K562 (cell line): ENCODE data around the gene ZCRB1. TPM values are rescaled to one million over a fixed set of nuclear protein-coding genes. Genes with fewer than 3 reads are reported as not detected.

Experiments used
- ATAC-seq: fragments of 200-7000 bp; cut with Tn5 transposase; 3 replicates; pipeline ENCODE4 v1.9.1; 2020; ENCODE audit warnings: moderate library complexity
- BruUV-seq: library from RNA; stranded (reverse); fragments of 400-500 nt; replicated peaks from 2 replicates; lab custom pipeline; 2021; lab: Mats Ljungman, UMichigan
- CTCF ChIA-PET: fragments of 300-600 bp; formaldehyde crosslinking; extraction: SDS; loops from one replicate; lab custom pipeline; 2021; ENCODE audit warnings: low intra/inter-chr PET ratio; lab: Yijun Ruan, JAX
- POLR2A ChIA-PET: fragments of 300-600, 350-650 bp; sonication (Branson Sonifier 250); formaldehyde crosslinking; extraction: SDS; loops from one replicate; lab custom pipeline; 2021; ENCODE audit warnings: antibody characterized with exemption, inconsistent platforms; lab: Yijun Ruan, JAX
- DNase-seq, 4 experiments: peaks; one replicate each; pipeline versions ENCODE4 v3.0.0 to v3.0.0-alpha.2; 2011 to 2018; ENCODE audit warnings: low spot score in 3 of 4, mixed read lengths in 3 of 4; ENCODE audit errors: extremely low read depth in 1 of 4
- FAIRE-seq: peaks from 2 replicates; lab custom pipeline; 2011; peaks lifted over from hg19 to GRCh38; lab: Jason Lieb, UNC
- H2AFZ ChIP-seq: 2 replicates; pipeline ENCODE4 v1.6.0; 2011; ENCODE audit warnings: low read depth, low read length, control low read depth, inconsistent platforms
- H3K27ac ChIP-seq: fragments of 200-600 bp; 3 replicates; pipeline ENCODE4 v1.8.0; 2011; ENCODE audit warnings: low read depth, mild to moderate bottlenecking, control low read depth, inconsistent platforms, low read length, moderate library complexity, mixed read lengths; ENCODE audit errors: extremely low read depth
- H3K27me3 ChIP-seq, 2 experiments: fragments of 300-600 bp in 1 of 2; 2 replicates in 1 of 2; 3 replicates in 1 of 2; pipeline versions ENCODE4 v1.6.0 to v1.8.0; 2011; ENCODE audit warnings: inconsistent platforms in 2 of 2, low read length in 2 of 2, mild to moderate bottlenecking in 1 of 2, mixed read lengths in 1 of 2, moderate library complexity in 1 of 2; ENCODE audit not compliant: control insufficient read depth in 2 of 2, insufficient read depth in 2 of 2
- H3K36me3 ChIP-seq: fragments of 300-600 bp; 3 replicates; pipeline ENCODE4 v1.8.0; 2011; ENCODE audit warnings: mild to moderate bottlenecking, low read length, inconsistent platforms; ENCODE audit not compliant: control insufficient read depth, insufficient read depth
- H3K4me1 ChIP-seq, 2 experiments: fragments of 200-600 bp in 1 of 2; replicated peaks in 1 of 2; 2 replicates in 1 of 2; 3 replicates in 1 of 2; pipeline versions ENCODE4 v1.5.1 to v1.8.0; 2011; ENCODE audit warnings: inconsistent platforms in 2 of 2, low read length in 2 of 2, mild to moderate bottlenecking in 1 of 2, mixed read lengths in 1 of 2, moderate library complexity in 1 of 2; ENCODE audit not compliant: control insufficient read depth in 2 of 2, insufficient read depth in 2 of 2
- H3K4me2 ChIP-seq: 2 replicates; pipeline ENCODE4 v1.6.1; 2011; ENCODE audit warnings: low read length, control low read depth, inconsistent platforms, mixed read lengths; ENCODE audit not compliant: insufficient read depth
- H3K4me3 ChIP-seq: fragments of 200-600 bp; sonication (generic), shearing (Covaris generic); 2 replicates; pipeline ENCODE4 v1.5.1; 2016; ENCODE audit warnings: control low read depth, inconsistent platforms
- H3K79me2 ChIP-seq: fragments of 200-600 bp; 3 replicates; pipeline ENCODE4 v1.8.0; 2011; ENCODE audit warnings: low read length, inconsistent platforms; ENCODE audit not compliant: control insufficient read depth, insufficient read depth
- H3K9ac ChIP-seq, 2 experiments: 2 replicates each; pipeline versions ENCODE4 v1.6.0 to v1.6.1; 2011; ENCODE audit warnings: low read depth in 2 of 2, low read length in 2 of 2, control low read depth in 1 of 2, inconsistent platforms in 1 of 2, mild to moderate bottlenecking in 1 of 2, mixed read lengths in 1 of 2; ENCODE audit not compliant: insufficient read depth in 1 of 2
- H3K9me1 ChIP-seq: one replicate; pipeline ENCODE4 v1.6.0; 2011; ENCODE audit warnings: inconsistent platforms, mild to moderate bottlenecking, low read length, moderate library complexity; ENCODE audit not compliant: control insufficient read depth, insufficient read depth
- H3K9me3 ChIP-seq: replicated peaks from 2 replicates; pipeline ENCODE4 v1.5.1; 2011; ENCODE audit warnings: low read depth, low read length, inconsistent platforms; ENCODE audit not compliant: control insufficient read depth, insufficient read depth
- H4K20me1 ChIP-seq: replicated peaks from 2 replicates; pipeline ENCODE4 v1.6.1; 2011; ENCODE audit warnings: low read length, inconsistent platforms, mixed read lengths; ENCODE audit not compliant: control insufficient read depth, insufficient read depth
- BCOR ChIP-seq: fragments of 450-650 bp; IDR thresholded peaks from 2 replicates; pipeline ENCODE4 v1.6.1; 2016
- PYGO2 ChIP-seq: fragments of 450-650 bp; IDR thresholded peaks from 2 replicates; pipeline ENCODE4 v1.6.1; 2016; ENCODE audit warnings: mild to moderate bottlenecking, missing genetic modification characterization, moderate library complexity, missing compliant biosample characterization
- SAFB ChIP-seq: fragments of 200-400 bp; formaldehyde crosslinking; IDR thresholded peaks from 2 replicates; pipeline ENCODE4 v1.6.1; 2017; ENCODE audit warnings: low read depth, low read length, borderline replicate concordance
- STAT5B ChIP-seq: fragments of 250-450 bp; sonication (Bioruptor Pico); IDR thresholded peaks from 2 replicates; pipeline ENCODE4 v1.8.0; 2021; ENCODE audit warnings: mild to moderate bottlenecking, inconsistent platforms
- ZBTB17 ChIP-seq: fragments of 450-650 bp; formaldehyde crosslinking; IDR thresholded peaks from 2 replicates; pipeline ENCODE4 v1.4.0; 2020; ENCODE audit warnings: mild to moderate bottlenecking
- ZNF518B ChIP-seq: fragments of 250-450 bp; sonication (Bioruptor Pico); IDR thresholded peaks from 2 replicates; pipeline ENCODE4 v1.5.0; 2021; ENCODE audit warnings: mild to moderate bottlenecking, moderate library complexity
- ZNF696 ChIP-seq: fragments of 250-450 bp; sonication (Bioruptor Pico); conservative IDR thresholded peaks from 2 replicates; pipeline ENCODE4 v1.4.0; 2020; ENCODE audit warnings: mild to moderate bottlenecking, moderate library complexity
- WGBS: fragments of 100-300 bp; shearing (Covaris generic); methylation state at CpG from one replicate; pipeline ENCODE4 v1.1.6; 2016; ENCODE audit warnings: low coverage, mixed read lengths; ENCODE audit not compliant: insufficient coverage; ENCODE audit errors: missing lambda C conversion rate; 5-methylcytosine and 5-hydroxymethylcytosine counted together
- in situ Hi-C: fragments of 300-500 bp; cut with MboI; formaldehyde crosslinking; loops from 4 replicates; pipeline ENCODE4 v1.15.0; 2018; ENCODE audit warnings: inconsistent platforms, mixed read lengths
- intact Hi-C: fragments of 100-400 bp; cut with micrococcal nuclease; formaldehyde crosslinking; loops from 2 replicates; pipeline ENCODE4 v1.14.2; 2022
- polyA plus RNA-seq, 8 experiments: library from polyadenylated mRNA; depleted of rRNA in 4 of 8; stranded (reverse) in 5 of 8; unstranded in 3 of 8; fragments of >200 nt; fragmentation: Nextera tagmentation in 2 of 8; fragmentation: Illumina TruSeq in 1 of 8; extraction: Ambion mirVana in 2 of 8; extraction: Trizol in 1 of 8; gene quantifications; 2 replicates each; pipeline versions ENCODE4 v1.2.1 to v1.2.3, GENCODE V29; 2011 to 2014; ENCODE audit warnings: inconsistent platforms in 1 of 8, missing spikeins in 1 of 8
- total RNA-seq, 7 experiments: library from RNA; depleted of rRNA in 6 of 7; stranded (reverse); fragments of >200 nt in 6 of 7; fragmentation: Illumina TruSeq in 2 of 7; extraction: Trizol in 2 of 7; gene quantifications; 2 replicates each; pipeline versions ENCODE4 v1.2.1 to v1.2.3, GENCODE V29; 2011 to 2021; ENCODE audit warnings: low replicate concordance in 1 of 7
- TF ChIP-seq, protein P1 (sequence below): fragments of 450-650 bp; IDR thresholded peaks from 2 replicates; pipeline ENCODE4 v1.6.1; 2016; ENCODE audit warnings: antibody characterized with exemption

ZCRB1 gene
- total and polyA plus RNA-seq, 9 of the 15 experiments (the other 6 are each of a cell fraction or from before 2014, with no cell fraction given) = 36.0 to 102 (median 51.0) TPM

DNA sequence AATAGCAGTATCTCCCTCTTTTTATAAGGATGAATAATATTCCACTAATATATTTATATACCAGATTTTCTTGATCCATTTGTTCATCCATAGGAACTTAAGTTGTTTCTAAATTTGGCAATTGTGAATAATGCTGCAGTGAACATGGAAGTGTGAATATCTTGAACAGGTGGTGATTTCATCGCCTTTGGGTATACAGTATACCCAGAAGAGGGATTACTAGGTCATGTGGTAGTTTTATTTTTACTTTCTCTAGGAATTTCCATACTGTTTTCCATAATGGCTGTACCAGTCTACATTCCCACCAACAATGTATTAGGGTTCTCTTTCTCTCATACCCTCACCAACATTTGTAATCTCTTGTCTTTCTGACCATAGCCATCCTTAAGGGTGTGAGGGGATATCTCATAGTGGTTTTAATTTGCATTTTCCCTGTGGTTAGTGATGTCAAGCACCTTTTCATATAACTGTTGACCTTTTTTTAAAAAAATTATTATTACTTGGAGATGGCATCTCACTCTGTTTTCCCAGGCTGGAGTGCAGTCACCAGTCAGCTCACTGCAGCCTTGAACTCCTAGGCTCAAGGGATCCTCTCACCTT is 20.6 kb upstream of the ZCRB1 start:
- Histone ChIP-seq H3K27me3 (no peaks in the 10 kb centered on the region), H2AFZ (no peak overlapping the region), H3K9me3 (no peaks in the 10 kb centered on the region), H3K36me3 (peaks cover 22% of the 10 kb centered on the region; the same call in 2 of the 3 replicates), H3K79me2 (peaks cover 67% of the 10 kb centered on the region), H3K27ac (no peak overlapping the region), H3K9me1 (no peaks in the 10 kb centered on the region), H3K4me2 (no peak overlapping the region), H3K4me1 (no peaks in the 10 kb centered on the region; a peak in 2 of 5 replicates), H4K20me1 (no peaks in the 10 kb centered on the region), H3K9ac (no peak overlapping the region), H3K4me3 (no peak overlapping the region)
- no peak for TF ChIP-seq BCOR
- no peak for TF ChIP-seq STAT5B (CRISPR knock-in tag)
- in situ Hi-C loops (no loop called here), intact Hi-C loops (no loop called here)
- CTCF ChIA-PET = no interaction called here
- DNase-seq (no peak), FAIRE-seq (no peak), ATAC-seq (no peak)
- BruUV-seq = no TSS peak
- 100% methylated on average over 1 of the region's 1 CpG for WGBS
- POLR2A ChIA-PET = interaction anchor here (0.9 to 1.1 kb wide), 2 partner anchors 15 to 19 kb away, joined by 3 to 4 read pairs; no protein-coding TSS in a partner anchor

DNA sequence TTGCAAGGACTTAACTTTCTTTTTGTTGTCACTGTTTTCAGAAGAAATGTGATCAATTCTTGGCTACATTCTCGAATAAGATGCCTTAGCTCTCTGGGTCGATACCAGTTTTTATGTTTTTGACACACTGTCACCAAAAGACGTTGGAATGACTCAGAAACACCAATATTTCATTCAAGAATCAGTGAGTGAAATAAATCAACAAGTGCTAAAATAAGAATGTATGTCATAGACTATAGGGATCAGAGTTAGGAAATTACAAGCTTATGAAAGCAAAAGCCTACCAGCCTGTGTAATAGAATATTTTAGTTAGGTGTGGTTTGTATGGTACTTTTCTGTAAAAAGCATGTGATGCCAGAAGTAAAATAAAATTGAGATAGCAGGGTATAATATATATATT is 17.8 kb upstream of the ZCRB1 start:
- H3K9me1 ChIP-seq = no peaks in the 10 kb centered on the region
- WGBS = 61% methylated on average over 3 of the region's 3 CpGs
- no peak overlapping the region for H3K27ac ChIP-seq
- no peaks in the 10 kb centered on the region; a peak in 1 of 5 replicates for H3K4me1 ChIP-seq
- in situ Hi-C loops = no loop called here
- FAIRE-seq (peak; percentile 63), ATAC-seq (no peak), DNase-seq (no peak)
- no peak overlapping the region for H3K4me2 ChIP-seq
- no peak overlapping the region for H3K4me3 ChIP-seq
- H3K36me3 ChIP-seq = peaks cover 31% of the 10 kb centered on the region
- no peak overlapping the region for H2AFZ ChIP-seq
- H3K79me2 ChIP-seq = peaks cover 77% of the 10 kb centered on the region
- BruUV-seq = TSS peak; percentile 7
- H3K9me3 ChIP-seq = no peaks in the 10 kb centered on the region
- H3K27me3 ChIP-seq = no peaks in the 10 kb centered on the region
- intact Hi-C loops = no loop called here
- ChIA-PET POLR2A (interaction anchor here (0.5 kb wide), 2 partner anchors 18 to 96 kb away, joined by 3 read pairs; no protein-coding TSS in a partner anchor), CTCF (no interaction called here)
- no peaks in the 10 kb centered on the region for H4K20me1 ChIP-seq
- no peak overlapping the region for H3K9ac ChIP-seq
- TF ChIP-seq ZNF696 (CRISPR knock-in tag) (no peak), ZBTB17 (no peak), SAFB (no peak), ZNF518B (CRISPR knock-in tag) (no peak), PYGO2 (no peak)
- TF ChIP-seq, protein P1, sequence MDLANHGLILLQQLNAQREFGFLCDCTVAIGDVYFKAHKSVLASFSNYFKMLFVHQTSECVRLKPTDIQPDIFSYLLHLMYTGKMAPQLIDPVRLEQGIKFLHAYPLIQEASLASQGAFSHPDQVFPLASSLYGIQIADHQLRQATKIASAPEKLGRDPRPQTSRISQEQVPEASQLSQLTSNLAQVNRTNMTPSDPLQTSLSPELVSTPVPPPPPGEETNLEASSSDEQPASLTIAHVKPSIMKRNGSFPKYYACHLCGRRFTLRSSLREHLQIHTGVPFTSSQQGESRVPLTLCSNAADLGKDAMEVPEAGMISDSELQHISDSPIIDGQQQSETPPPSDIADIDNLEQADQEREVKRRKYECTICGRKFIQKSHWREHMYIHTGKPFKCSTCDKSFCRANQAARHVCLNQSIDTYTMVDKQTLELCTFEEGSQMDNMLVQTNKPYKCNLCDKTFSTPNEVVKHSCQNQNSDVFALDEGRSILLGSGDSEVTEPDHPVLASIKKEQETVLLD = no peak
